ENCODE results near the gene OR5AP2.
"Not testable (repeated sequence)": the region's sequence is repeated elsewhere in the genome, so short reads cannot be mapped to it uniquely, and the experiment has no call there.

Gene OR5AP2

DNA sequence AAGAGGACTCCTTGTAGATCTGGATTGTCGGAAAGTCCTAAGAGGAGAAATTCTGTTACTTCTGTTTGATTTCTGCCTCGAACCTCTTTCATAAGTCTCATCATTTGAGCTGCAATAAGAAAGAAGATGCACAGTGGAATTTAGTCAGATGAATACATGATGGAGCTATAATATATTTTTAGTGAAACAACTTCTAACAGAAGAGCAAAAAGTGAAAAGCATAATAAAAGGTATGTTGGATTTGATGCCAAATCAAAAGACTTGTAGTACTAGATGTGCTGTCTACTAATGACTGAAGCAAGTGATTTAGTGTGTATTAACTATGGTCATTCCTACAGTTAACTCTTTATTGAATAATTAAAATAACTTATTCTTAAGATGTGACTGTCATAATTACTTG is at the start of gene OR5AP2:
Gene OR5AP2, minus strand, starts transcription at position 101 of the 400 bp plus-strand sequence. Its CDS starts 0 bp downstream, at position 101.
- DNase-seq = no peak

DNA sequence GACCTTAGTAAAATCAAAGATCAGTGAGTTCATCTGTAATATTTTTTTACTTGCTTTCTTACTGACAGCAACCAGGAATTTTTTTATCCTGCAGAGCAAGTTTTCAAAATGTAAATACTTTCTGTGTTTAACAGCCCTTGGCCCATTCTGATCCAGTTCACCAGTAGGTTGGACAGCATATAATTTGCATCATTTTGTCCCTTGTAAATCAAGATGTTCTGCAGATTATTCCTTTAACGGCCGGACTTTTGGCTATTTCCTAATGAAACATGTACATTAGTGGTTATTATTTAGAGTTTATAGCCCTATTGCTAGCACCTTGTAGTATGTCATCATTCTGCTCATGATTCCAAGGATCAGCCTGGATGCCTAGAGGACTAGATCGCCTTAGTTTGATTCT is 48.9 kb upstream of the OR5AP2 start:
- not testable (repeated sequence) for DNase-seq

DNA sequence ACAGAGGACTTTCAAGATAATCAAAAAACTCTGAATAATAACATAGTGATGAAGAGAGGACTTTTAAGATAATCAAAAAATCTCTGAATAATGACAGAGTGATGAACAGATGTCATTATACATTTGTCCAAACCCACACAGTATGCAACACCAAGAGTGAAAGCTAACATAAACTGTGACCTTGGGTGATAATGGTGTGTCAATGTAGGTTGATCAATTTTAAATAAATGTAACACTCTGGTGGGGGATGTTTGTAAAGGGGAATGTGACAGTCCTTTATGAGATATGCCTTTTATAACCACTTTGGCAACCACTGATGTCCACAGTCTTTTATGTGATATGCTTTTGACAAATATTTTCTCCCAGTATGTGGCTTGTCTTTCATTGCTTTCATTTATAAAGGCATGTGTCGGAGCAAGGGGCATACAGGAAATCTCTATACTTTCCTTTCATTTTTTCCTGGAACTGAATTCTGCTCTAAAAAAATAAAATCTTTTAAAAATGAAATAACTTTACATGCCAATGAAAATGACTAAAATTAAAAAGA is 46.4 kb upstream of the OR5AP2 start:
- DNase-seq = no peak

DNA sequence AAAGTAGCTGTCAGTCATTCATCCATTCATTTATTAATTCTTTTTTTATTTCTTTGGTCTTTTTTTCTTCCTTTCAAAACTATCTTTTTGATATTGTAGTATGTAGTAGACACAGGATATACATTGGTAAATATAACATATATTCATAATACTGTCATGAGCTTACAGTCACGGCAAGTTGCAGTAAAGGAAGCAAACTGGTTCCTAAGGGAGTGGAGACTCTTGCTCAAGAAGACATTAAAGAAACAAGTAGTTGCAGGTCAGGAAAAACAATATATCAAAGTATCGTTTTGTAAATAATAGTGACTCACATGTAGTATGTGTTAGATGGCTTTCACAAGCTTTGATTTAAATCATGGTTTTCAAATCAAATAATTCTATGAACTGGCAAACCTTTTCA is 28.7 kb upstream of the OR5AP2 start:
- DNase-seq = no peak

DNA sequence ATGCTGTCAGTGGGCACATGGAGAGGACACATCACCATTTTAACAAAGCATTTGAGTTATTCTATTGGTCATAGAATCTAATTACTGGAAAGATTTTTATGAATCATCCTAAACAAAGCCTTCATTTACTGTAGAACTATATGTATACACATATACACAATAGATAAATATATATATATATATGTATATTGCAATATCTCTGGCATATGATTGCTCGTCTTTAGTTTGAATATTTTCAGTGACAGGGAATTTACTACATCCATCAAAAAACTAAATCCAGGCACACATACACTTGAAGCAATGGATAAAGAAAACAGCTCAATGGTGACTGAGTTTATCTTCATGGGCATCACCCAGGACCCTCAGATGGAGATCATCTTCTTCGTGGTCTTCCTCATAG is 21.1 kb upstream of the OR5AP2 start, which contains the start of gene OR5AR1:
Gene OR5AR1, plus strand, starts transcription at position 301 of the 400 bp plus-strand sequence. Its CDS starts 0 bp downstream, at position 301.
- DNase-seq = no peak

DNA sequence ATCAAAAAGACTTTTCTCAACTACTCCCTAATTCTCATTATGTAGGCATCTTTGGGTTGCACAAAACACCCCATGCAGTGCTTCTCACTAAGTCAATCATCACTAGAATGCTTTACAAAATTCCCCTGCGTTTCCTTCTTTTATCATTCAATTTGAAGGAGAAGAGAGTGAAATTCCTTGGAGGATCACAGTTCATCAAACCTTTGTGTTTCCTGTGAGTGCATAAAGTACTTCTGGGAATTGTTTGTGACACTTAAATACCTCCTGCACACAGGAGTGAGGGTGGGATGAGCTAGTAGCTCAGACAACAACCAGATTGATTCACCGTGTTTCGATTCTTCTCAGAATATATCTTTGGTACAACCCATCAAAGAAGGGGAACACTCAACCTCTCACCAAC is 17.5 kb upstream of the OR5AP2 start:
- DNase-seq = no peak

DNA sequence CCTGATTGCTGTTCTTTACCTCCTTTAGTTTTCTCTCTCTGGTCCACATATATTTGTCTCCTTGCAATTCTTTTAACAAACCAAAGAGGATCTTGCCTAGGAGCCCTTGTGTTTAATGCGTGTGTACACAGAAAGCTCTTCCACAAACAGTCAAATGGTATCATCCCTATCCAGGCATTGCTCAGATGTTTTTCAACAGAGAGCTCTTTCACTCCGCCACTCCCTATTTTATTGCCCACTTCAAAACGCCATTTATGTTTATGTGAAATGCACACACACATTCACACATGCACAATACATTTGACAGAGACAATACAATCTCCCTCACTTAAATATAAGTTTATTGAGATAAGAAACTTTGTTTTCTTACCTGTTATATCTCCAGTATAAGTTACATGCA is 4.7 kb downstream of the OR5AP2 start:
- no peak for DNase-seq

DNA sequence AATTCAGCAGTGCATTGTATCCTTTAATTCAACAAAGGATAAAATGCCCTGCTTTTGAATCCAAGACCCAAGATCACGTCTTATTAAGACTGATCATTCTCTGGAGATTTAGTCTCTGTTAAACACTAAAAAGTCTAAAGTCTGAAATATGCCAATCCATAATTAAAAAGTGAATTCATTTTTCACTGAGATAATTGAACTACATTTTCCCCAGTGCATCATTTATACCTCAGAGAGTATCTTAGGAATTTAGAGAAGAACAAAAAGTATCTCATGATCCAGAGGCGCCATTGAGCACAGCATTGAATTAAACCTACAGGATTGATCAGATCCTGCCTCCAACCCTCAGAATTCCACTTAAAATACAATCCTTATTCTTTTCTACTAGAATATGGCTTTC is 5.4 kb downstream of the OR5AP2 start:
- DNase-seq = no peak

DNA sequence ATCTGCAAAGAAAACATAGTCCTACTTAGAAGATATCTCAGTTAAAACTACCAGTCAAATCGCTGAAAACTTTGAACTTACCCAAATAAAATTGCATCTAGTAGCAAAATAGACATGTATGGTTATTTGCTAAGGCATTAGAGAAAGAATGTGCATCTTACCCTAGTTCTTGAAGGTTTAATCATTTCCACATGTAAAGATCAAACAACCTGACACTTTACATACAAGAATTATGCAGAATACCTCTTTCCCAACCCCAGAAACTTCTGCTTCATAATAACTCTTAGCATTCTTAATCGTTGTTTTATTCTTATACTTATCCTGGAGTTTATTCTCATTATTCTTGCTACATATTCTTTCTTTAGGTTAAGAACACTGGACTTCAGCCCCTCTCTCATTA is 9.9 kb downstream of the OR5AP2 start:
- DNase-seq = no peak

DNA sequence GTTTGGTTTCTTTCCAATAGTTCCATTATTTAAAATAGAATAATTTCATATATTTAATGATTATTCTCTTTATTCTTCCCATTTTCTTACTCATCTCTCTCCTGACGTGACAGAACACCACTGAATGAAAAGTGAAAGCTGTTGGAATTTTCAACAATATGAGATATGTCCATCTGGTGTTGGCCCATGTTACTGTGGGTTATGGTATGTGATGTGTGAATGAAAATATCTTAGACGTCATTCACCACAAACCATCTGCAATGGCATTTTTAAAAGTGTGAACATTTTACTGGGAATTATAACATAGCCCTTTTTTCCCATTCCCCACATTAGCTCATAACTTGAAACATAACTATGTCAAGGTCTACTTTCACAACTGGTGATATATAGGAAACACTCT is 16.3 kb downstream of the OR5AP2 start:
- DNase-seq = no peak

DNA sequence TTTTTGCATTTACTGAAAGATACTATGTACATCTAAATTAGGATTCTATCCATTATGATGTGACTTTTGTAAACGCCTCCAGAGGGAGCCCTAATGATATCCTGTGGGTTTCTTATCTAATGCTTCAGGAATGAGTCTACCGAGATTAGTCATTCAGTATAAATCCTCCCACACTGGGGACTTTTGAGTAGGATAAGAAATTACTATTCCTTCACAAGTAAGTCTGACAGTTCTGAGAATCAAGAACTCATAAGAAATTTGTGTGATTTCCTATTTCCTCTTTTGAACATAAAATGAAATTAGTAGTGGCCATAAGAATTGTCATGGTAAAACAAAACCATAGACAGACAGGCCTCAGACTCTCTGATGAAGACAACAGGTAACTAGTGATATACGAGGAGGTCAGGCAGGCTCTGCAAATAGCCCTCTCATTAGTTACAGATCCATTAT is 17.6 kb downstream of the OR5AP2 start:
- no peak for DNase-seq

DNA sequence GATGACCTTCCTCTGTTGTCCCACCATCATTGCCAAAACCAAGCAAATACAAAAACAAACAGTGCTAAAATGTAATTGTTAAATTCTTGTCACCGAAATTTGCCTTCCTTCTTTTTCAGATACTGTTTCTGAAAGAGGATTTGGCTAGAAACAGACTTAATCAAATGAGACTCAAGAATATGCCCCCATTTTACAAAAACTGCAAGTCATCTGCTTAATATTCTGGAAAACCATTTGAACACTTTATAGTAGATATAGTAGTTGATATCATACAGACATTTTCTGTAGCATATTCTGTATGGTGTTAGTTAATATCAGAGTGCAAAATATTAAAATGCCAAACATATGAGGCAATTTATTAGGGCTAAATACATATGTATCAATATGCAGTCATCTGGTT is 31.1 kb downstream of the OR5AP2 start:
- DNase-seq = no peak

DNA sequence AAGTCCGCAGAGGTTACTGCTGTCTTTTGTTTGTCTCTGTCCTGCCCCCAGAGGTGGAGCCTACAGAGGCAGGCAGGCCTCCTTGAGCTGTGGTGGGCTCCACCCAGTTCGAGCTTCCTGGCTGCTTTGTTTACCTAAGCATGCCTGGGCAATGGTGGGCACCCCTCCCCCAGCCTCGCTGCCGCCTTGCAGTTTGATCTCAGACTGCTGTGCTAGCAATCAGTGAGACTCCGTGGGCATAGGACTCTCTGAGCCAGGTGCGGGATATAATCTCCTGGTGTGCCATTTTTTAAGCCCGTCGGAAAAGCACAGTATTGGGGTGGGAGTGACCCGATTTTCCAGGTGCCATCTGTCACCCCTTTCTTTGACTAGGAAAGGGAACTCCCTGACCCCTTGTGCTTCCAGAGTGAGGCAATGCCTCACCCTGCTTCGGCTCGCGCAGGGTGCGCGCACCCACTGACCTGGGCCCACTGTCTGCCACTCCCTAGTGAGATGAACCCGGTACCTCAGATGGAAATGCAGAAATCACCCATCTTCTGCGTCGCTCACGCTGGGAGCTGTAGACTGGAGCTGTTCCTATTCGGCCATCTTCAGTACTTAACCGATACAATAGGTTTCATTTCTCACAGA is 50.0 kb downstream of the OR5AP2 start:
- not testable (repeated sequence) for DNase-seq

Measured in stimulated activated CD4-positive, alpha-beta T cell treated with anti-CD3 and anti-CD28 coated beads, Interleukin-2, amount 100 ng/mL, for 48 hours (primary cell).